Fibroblast of skin of back (primary cell): ENCODE data around the gene GAMT.
"Not testable (repeated sequence)": the region's sequence is repeated elsewhere in the genome, so short reads cannot be mapped to it uniquely, and the experiment has no call there.

ENCODE experiments used
- DNase-seq: peaks from one replicate; pipeline ENCODE4 v3.0.0-alpha.2; 2013

The GAMT gene

GRCh38 chr19:1433119-1434039 lies 32.0 kb upstream of the GAMT start:
- no peak for DNase-seq

GRCh38 chr19:1432507-1432887 lies 31.2 kb upstream of the GAMT start:
- no peak for DNase-seq

- DNase-seq = no peak
Observed at GRCh38 chr19:1431759-1432506, 30.6 kb upstream of the GAMT start.

GRCh38 chr19:1430246-1430645 lies 28.9 kb upstream of the GAMT start:
- no peak for DNase-seq

- DNase-seq = no peak
Observed at GRCh38 chr19:1429750-1430149, 28.4 kb upstream of the GAMT start.

- no peak for DNase-seq
Observed at GRCh38 chr19:1428738-1429391, 27.5 kb upstream of the GAMT start.

- no peak for DNase-seq
Observed at GRCh38 chr19:1427221-1427920, 26.0 kb upstream of the GAMT start.

GRCh38 chr19:1426736-1427135 lies 25.4 kb upstream of the GAMT start:
- no peak for DNase-seq

- DNase-seq = no peak
Observed at GRCh38 chr19:1425902-1426301, 24.6 kb upstream of the GAMT start.

GRCh38 chr19:1425102-1425837 lies 23.9 kb upstream of the GAMT start:
- DNase-seq = no peak

GRCh38 chr19:1424192-1424955 lies 23.0 kb upstream of the GAMT start:
- DNase-seq = no peak

GRCh38 chr19:1423436-1424191 lies 22.3 kb upstream of the GAMT start:
- no peak for DNase-seq

- no peak for DNase-seq
Observed at GRCh38 chr19:1422943-1423342, 21.6 kb upstream of the GAMT start.

- no peak for DNase-seq
Observed at GRCh38 chr19:1422360-1422759, 21.0 kb upstream of the GAMT start.

GRCh38 chr19:1421958-1422305 lies 20.6 kb upstream of the GAMT start:
- no peak for DNase-seq

- no peak for DNase-seq
Observed at GRCh38 chr19:1421218-1421957, 20.0 kb upstream of the GAMT start.

- DNase-seq = no peak
Observed at GRCh38 chr19:1420590-1420989, 19.2 kb upstream of the GAMT start.

GRCh38 chr19:1420085-1420484 lies 18.7 kb upstream of the GAMT start:
- DNase-seq = not testable (repeated sequence)

- no peak for DNase-seq
Observed at GRCh38 chr19:1418951-1419738, 17.8 kb upstream of the GAMT start.
